HEK293T (cell line): ENCODE results near the gene GPR68.

Experiments
- CTCF ChIA-PET: fragments of 350-600 bp; formaldehyde crosslinking; extraction: SDS; loops from one replicate; lab custom pipeline; 2021; ENCODE audit warnings: antibody characterized with exemption, inconsistent platforms; lab: Yijun Ruan, JAX
- POLR2A ChIA-PET: fragments of 350-600 bp; formaldehyde crosslinking; extraction: SDS; loops from one replicate; lab custom pipeline; 2020; ENCODE audit warnings: antibody characterized with exemption, inconsistent platforms; lab: Yijun Ruan, JAX
- DNase-seq: peaks from one replicate; pipeline ENCODE4 v3.0.0; 2012; ENCODE audit warnings: mixed read lengths; ENCODE audit errors: extremely low spot score
- ARNT ChIP-seq: fragments of 450-650 bp; IDR thresholded peaks from 2 replicates; pipeline ENCODE4 v1.6.1; 2017; ENCODE audit warnings: mild to moderate bottlenecking
- BHLHE40 ChIP-seq: fragments of 450-650 bp; IDR thresholded peaks from 2 replicates; pipeline ENCODE4 v1.6.1; 2016; ENCODE audit warnings: mild to moderate bottlenecking, moderate library complexity, borderline replicate concordance
- CTBP1 ChIP-seq: fragments of 450-650 bp; IDR thresholded peaks from 2 replicates; pipeline ENCODE4 v1.6.1; 2016; ENCODE audit warnings: borderline replicate concordance
- ELF4 ChIP-seq: fragments of 450-650 bp; IDR thresholded peaks from 2 replicates; pipeline ENCODE4 v1.6.1; 2017; ENCODE audit warnings: antibody characterized with exemption
- FOXA1 ChIP-seq: fragments of 450-650 bp; IDR thresholded peaks from 2 replicates; pipeline ENCODE4 v1.6.1; 2016; ENCODE audit warnings: mild to moderate bottlenecking
- FOXK2 ChIP-seq: fragments of 450-650 bp; IDR thresholded peaks from 2 replicates; pipeline ENCODE4 v1.6.1; 2016; ENCODE audit warnings: mild to moderate bottlenecking
- FOXM1 ChIP-seq: fragments of 450-650 bp; IDR thresholded peaks from 2 replicates; pipeline ENCODE4 v1.6.1; 2017; ENCODE audit warnings: mild to moderate bottlenecking, borderline replicate concordance
- HDGF ChIP-seq: fragments of 450-650 bp; IDR thresholded peaks from 2 replicates; pipeline ENCODE4 v1.6.1; 2017; ENCODE audit warnings: antibody characterized with exemption, borderline replicate concordance
- L3MBTL2 ChIP-seq: fragments of 450-650 bp; conservative IDR thresholded peaks from 2 replicates; pipeline ENCODE4 v1.6.1; 2016; ENCODE audit warnings: mild to moderate bottlenecking
- LEF1 ChIP-seq: fragments of 450-650 bp; IDR thresholded peaks from 2 replicates; pipeline ENCODE4 v1.6.1; 2017; ENCODE audit warnings: mild to moderate bottlenecking, borderline replicate concordance
- NFRKB ChIP-seq: fragments of 450-650 bp; IDR thresholded peaks from 2 replicates; pipeline ENCODE4 v1.6.1; 2016; ENCODE audit warnings: mild to moderate bottlenecking, moderate library complexity
- SP1 ChIP-seq: fragments of 450-650 bp; IDR thresholded peaks from 2 replicates; pipeline ENCODE4 v1.6.1; 2017
- SUZ12 ChIP-seq: fragments of 450-650 bp; IDR thresholded peaks from 2 replicates; pipeline ENCODE4 v1.6.1; 2016; ENCODE audit warnings: mild to moderate bottlenecking
- TARDBP ChIP-seq: fragments of 450-650 bp; IDR thresholded peaks from 2 replicates; pipeline ENCODE4 v1.6.1; 2016
- ZNF384 ChIP-seq: fragments of 450-650 bp; IDR thresholded peaks from 2 replicates; pipeline ENCODE4 v1.6.1; 2016
- TF ChIP-seq, protein P1 (sequence below): fragments of 450-650 bp; IDR thresholded peaks from 2 replicates; pipeline ENCODE4 v1.6.1; 2016

The GPR68 gene

DNA sequence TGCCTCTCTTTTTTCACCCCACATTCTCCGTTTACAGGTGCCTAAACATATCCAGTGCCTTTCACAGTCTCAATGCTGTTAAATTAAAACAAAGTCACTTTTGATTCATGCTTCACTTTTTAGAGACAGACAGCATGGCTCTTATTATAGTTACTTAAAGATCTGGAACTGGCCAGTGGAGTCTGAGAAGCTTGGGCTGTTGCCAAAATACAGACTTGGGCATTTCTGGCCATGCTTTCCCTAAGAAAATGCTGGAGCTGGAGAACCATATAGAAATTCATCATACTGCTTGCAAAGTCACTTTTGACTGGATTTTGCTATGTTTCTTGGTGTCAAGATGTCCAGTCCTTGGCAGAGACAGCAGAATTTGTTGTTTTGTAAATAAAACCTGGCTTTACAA is 12.2 kb upstream of the GPR68 start:
- POLR2A ChIA-PET, result no interaction called here
- no peak for DNase-seq

DNA sequence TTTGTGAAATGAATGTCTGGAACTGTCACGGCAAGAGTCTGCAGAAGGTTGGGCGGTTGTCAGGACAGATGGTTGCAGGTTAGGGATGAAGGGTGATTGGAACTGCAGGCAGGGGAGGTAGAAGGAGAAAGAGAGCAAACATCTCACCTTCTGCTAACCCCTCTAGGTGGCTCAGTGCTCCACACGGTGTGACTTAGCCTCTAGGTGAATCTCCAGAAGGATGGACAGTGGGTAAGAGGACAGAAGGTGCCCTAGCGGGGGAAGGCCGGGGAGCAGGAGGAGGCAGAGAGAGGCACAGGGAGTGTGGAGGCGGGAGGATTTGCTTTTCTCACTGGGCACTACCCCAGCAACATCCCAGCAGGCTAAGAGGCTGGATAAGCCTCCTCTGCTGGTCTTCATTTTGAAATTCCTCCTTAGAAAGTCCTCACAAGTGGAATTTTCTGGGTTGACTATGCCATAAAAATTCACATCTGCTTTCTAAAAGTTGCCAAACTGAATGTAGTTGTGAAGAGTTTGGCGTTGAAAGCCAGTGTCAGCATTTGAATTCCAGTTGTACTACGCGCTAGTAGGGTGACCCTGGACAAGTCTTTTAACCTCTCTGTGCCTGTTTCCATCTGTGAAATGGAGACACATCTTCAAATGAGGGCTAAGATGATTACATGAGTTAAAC is 10.7 kb upstream of the GPR68 start:
- ChIA-PET POLR2A (interaction anchor here (0.5 kb wide), 1 partner anchor 95 kb away, joined by 3 read pairs; no protein-coding TSS in a partner anchor), CTCF (no interaction called here)
- no peak for TF ChIP-seq CTBP1
- TF ChIP-seq FOXK2, result no peak
- no peak for TF ChIP-seq ELF4
- no peak for DNase-seq

More for the DNA sequence above, 12.2 kb upstream of the GPR68 start:
- CTCF ChIA-PET, result no interaction called here
- TF ChIP-seq SP1 (no peak), BHLHE40 (no peak), TARDBP (no peak), ZNF384 (no peak)

DNA sequence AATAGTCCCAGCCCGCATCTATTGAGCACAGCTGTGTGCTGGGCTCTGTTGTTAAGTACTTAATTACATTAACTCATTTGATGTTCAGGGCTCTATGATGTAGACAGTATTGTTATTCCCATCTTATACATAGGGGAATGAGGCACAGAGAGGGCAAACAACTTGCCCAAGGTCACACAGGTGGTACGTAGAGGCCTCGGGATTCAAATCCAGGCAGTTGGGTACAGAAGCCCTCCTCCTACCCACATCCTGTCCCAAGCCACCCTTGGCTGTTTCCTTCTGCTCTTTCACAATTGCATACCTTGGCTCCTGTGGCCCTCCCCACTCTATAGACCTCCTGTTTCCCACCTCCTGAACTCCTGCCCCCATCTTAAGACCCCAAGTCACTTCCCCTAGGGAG is 10.0 kb upstream of the GPR68 start:
- no peak for DNase-seq
- TF ChIP-seq SUZ12, result no peak
- no peak for TF ChIP-seq SP1
- TF ChIP-seq CTBP1, result no peak
- no peak for TF ChIP-seq FOXK2
- TF ChIP-seq LEF1, result no peak
- TF ChIP-seq, protein P1, sequence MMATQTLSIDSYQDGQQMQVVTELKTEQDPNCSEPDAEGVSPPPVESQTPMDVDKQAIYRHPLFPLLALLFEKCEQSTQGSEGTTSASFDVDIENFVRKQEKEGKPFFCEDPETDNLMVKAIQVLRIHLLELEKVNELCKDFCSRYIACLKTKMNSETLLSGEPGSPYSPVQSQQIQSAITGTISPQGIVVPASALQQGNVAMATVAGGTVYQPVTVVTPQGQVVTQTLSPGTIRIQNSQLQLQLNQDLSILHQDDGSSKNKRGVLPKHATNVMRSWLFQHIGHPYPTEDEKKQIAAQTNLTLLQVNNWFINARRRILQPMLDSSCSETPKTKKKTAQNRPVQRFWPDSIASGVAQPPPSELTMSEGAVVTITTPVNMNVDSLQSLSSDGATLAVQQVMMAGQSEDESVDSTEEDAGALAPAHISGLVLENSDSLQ, result no peak
- no peak for TF ChIP-seq ZNF384
- TF ChIP-seq BHLHE40, result no peak
- no peak for TF ChIP-seq L3MBTL2
- no peak for TF ChIP-seq ELF4
- no peak for TF ChIP-seq NFRKB
- no peak for TF ChIP-seq FOXA1
- TF ChIP-seq HDGF, result no peak
- TF ChIP-seq TARDBP, result no peak
- no peak for TF ChIP-seq FOXM1
- TF ChIP-seq ARNT, result no peak
- ChIA-PET CTCF (no interaction called here), POLR2A (no interaction called here)

DNA sequence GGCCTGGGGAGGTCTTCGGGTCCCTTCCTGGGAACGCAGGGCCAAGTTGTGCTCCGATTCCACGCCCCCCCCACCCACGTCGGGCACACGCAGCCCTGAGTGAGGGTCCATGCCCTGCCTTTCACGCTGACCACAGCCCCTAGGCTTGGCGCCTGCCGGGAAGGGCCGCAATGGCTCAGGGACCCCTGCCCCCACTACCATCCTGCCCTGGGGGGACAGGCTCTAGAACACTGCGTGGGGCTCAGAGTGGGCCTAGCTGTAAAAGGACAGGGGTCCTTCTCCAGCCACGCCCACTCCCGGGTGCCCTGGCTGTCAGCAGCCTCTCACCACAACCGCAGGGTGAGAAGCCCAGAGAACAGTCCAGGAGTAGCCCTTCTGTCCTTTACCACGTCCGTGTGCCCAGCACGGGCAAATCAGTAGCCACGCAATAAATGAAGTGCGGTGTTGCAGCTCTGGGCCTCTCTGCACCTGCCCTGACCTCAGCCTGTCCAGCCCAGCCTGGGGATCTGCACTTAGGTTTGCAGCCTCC is 9.4 kb upstream of the GPR68 start:
- ChIA-PET POLR2A (interaction anchor here (0.6 kb wide), 1 partner anchor 1469 kb away, joined by 3 read pairs; no protein-coding TSS in a partner anchor), CTCF (interaction anchor here (0.6 kb wide), 2 partner anchors 220 to 473 kb away, joined by 3 to 9 read pairs; no protein-coding TSS in a partner anchor)
- DNase-seq, result no peak
- no peak for TF ChIP-seq SUZ12
- TF ChIP-seq TARDBP, result no peak
- TF ChIP-seq CTBP1, result no peak
- no peak for TF ChIP-seq L3MBTL2
- TF ChIP-seq, protein P1, result no peak
- no peak for TF ChIP-seq ZNF384
- no peak for TF ChIP-seq ELF4
- TF ChIP-seq FOXM1, result no peak
- no peak for TF ChIP-seq FOXA1
- no peak for TF ChIP-seq NFRKB
- TF ChIP-seq LEF1, result no peak
- no peak for TF ChIP-seq HDGF
- no peak for TF ChIP-seq ARNT
- no peak for TF ChIP-seq FOXK2
- no peak for TF ChIP-seq BHLHE40
- TF ChIP-seq SP1, result no peak

DNA sequence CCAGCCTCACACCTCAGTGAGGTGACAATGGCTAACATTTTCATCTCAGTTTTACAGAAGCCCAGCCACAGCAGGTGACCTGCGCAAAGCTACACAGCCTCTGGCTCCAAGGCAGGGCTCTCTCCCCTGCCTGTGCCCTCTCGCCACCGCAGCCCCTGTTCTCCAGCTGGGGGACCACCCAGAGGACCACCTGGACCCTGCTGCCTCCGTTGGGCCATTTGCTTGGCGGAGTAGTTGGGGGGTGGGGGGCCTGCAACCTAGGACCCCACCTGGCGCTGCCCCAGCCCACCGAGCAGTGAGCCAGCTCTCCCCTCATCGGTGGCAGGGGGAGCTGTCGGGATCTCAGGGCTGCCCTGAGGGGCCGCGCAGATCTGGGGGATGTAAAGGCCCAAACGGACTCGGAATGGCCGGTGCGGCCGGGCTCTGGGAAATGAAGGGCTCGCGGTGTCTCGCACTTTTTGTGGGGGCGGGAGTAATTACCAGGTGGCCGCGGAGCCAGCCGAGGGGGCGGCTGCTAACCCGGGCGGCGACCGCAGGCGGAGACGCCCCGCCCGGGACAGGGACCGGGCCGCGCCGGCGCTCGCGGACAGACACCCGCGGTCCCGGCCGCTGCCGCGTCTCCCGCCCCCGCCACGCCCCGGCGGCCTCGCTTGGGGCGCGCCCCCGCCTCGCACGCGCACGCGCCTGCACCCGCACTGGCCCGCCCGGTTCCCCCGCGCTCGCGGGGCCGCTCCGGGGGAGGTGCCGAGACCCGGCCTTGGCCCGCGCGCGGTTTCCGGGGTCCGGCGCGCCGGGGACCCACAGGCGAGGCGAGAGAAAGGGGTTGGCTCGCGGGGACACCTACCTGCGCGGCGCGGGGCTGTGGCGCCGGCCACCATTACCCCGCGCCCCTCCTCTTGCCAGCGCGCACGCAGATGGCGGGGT is 8.6 kb upstream of the GPR68 start:
- TF ChIP-seq HDGF, result 0 out of 2 replicates have a peak, but pooled peaks have one; percentile 28
- TF ChIP-seq ELF4, result no peak
- ChIA-PET CTCF (interaction anchor here (0.6 to 0.8 kb wide), 6 partner anchors 10 to 1312 kb away, joined by 3 to 9 read pairs (median 4); no protein-coding TSS in a partner anchor), POLR2A (interaction anchor here (0.6 kb wide), 1 partner anchor 1470 kb away, joined by 3 read pairs; no protein-coding TSS in a partner anchor)
- DNase-seq, result peak; percentile 57

DNA sequence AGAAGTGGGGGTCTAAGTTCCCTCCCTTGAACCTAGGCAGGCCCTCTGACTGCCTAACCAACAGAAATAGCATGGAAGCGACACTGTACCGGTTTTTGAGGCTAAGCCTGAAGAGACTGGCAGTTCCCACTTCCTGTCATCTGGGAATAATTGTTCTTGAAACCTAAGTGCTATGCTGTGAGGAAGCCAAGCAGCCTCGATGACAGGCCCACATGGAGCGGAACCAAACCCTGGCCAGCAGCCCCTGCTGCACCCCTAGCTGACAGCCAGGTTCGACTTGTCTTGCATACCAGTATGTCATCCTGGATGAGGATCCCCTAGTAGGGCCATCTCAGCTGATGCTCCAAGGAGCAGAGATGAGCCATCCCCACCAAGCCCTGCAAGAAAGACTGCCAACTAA is 6.4 kb upstream of the GPR68 start:
- ChIA-PET POLR2A (no interaction called here), CTCF (no interaction called here)

More for the DNA sequence above, 6.4 kb upstream of the GPR68 start:
- no peak for DNase-seq
- no peak for TF ChIP-seq ZNF384
- TF ChIP-seq SP1, result no peak
- TF ChIP-seq CTBP1, result no peak
- TF ChIP-seq FOXM1, result no peak
- TF ChIP-seq L3MBTL2, result no peak
